Measurements from ENCODE around the gene NDUFA5.

DNA sequence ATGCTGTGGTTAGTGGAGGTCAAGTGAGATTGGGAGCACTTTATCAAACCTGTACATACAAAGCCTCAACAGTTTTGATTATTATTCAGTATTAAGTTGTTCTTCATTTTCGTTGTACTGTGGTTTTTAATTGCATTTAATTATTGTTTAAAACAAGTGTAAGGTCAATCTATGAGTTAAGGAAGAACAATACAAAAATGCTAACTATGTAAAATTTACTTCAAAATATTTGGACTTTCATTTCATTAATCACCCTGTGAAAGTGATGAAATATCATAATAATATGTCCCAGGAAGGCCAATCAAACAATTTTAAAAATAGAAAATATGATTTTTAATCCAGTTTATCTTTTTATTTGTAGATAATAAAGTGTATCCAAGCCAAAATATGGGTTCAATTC lies 13.6 kb upstream of the NDUFA5 start:
- TF ChIP-seq, protein P1, sequence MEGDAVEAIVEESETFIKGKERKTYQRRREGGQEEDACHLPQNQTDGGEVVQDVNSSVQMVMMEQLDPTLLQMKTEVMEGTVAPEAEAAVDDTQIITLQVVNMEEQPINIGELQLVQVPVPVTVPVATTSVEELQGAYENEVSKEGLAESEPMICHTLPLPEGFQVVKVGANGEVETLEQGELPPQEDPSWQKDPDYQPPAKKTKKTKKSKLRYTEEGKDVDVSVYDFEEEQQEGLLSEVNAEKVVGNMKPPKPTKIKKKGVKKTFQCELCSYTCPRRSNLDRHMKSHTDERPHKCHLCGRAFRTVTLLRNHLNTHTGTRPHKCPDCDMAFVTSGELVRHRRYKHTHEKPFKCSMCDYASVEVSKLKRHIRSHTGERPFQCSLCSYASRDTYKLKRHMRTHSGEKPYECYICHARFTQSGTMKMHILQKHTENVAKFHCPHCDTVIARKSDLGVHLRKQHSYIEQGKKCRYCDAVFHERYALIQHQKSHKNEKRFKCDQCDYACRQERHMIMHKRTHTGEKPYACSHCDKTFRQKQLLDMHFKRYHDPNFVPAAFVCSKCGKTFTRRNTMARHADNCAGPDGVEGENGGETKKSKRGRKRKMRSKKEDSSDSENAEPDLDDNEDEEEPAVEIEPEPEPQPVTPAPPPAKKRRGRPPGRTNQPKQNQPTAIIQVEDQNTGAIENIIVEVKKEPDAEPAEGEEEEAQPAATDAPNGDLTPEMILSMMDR (IDR thresholded peaks at IDR 0.05), result no peak
- no peak for TF ChIP-seq POLR2A (IDR thresholded peaks at IDR 0.05)

All from testis (tissue), 2 donors.